Anterior cingulate cortex (tissue), 58 donors: ENCODE measurements around the gene LRMDA.

Experiments used
- DNase-seq, 58 donors: peaks; one replicate each; lab custom pipeline; 2025; lab: John Stamatoyannopoulos, UW

Gene LRMDA

GRCh38 chr10:76242956-76243355 lies 811.5 kb downstream of the LRMDA start:
- no peak for DNase-seq

- DNase-seq = peak in 17 of 58 donors; percentile 3 to 45 (median 14)
These were observed 812.8 kb downstream of the LRMDA start for GRCh38 chr10:76244061-76244686.

- no peak for DNase-seq
These were observed 814.6 kb downstream of the LRMDA start for GRCh38 chr10:76245951-76246495.

GRCh38 chr10:76248649-76249200 lies 817.3 kb downstream of the LRMDA start:
- DNase-seq = no peak

GRCh38 chr10:76251841-76252671 lies 820.6 kb downstream of the LRMDA start:
- no peak for DNase-seq

- no peak for DNase-seq
These were observed 821.3 kb downstream of the LRMDA start for GRCh38 chr10:76252733-76253132.

GRCh38 chr10:76255241-76255640 lies 823.8 kb downstream of the LRMDA start:
- no peak for DNase-seq

GRCh38 chr10:76257816-76258215 lies 826.4 kb downstream of the LRMDA start:
- DNase-seq = no peak

GRCh38 chr10:76265441-76266113 lies 834.2 kb downstream of the LRMDA start:
- no peak for DNase-seq

GRCh38 chr10:76268530-76268929 lies 837.1 kb downstream of the LRMDA start:
- DNase-seq = no peak

GRCh38 chr10:76268954-76269353 lies 837.5 kb downstream of the LRMDA start:
- no peak for DNase-seq

- DNase-seq = no peak
These were observed 839.0 kb downstream of the LRMDA start for GRCh38 chr10:76270464-76270863.

- no peak for DNase-seq
These were observed 843.5 kb downstream of the LRMDA start for GRCh38 chr10:76274933-76275332.

GRCh38 chr10:76278811-76279460 lies 847.5 kb downstream of the LRMDA start:
- no peak for DNase-seq

GRCh38 chr10:76281659-76282058 lies 850.2 kb downstream of the LRMDA start:
- DNase-seq = no peak

GRCh38 chr10:76282061-76283025 lies 850.9 kb downstream of the LRMDA start:
- no peak for DNase-seq

GRCh38 chr10:76284351-76284750 lies 852.9 kb downstream of the LRMDA start:
- DNase-seq = no peak

- no peak for DNase-seq
These were observed 853.6 kb downstream of the LRMDA start for GRCh38 chr10:76285012-76285411.

- no peak for DNase-seq
These were observed 854.1 kb downstream of the LRMDA start for GRCh38 chr10:76285515-76285914.
